HG03025 (cell line): Measurements from ENCODE around the gene KHDRBS2.
A peak's percentile ranks its signal among the peaks of the same experiment; 100 is the strongest.

Source experiments
- ATAC-seq: cut with Tn5 transposase; IDR thresholded peaks from one replicate; pipeline ENCODE4 v1.9.1; 2021; ENCODE audit warnings: mild to moderate bottlenecking, moderate library complexity; ENCODE audit not compliant: unreplicated experiment, low FRiP score

Gene KHDRBS2

GRCh38 chr6:62285612-62286469 is at the start of gene KHDRBS2:
KHDRBS2 (minus strand) TSS chr6:62286225.
- peak; percentile 100 for ATAC-seq

DNA sequence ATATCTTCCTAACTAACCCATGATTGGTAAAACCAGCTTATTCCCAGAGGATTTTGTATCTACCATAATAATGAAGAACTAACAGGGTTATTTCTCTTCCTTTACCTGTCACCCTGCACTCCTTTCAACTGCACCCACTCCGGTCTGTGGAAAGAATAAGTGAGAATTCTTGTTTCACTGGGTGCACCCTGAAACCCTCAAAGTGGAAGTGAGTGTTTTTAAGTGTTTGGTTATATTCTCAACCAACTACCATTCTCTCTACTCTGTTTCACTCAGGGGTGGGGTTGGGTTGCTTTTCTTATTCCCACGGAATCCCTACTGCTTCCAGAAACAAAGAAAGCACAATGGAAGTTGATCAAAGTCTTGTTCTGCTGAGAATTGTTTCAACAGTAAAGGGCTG is 42.6 kb upstream of the KHDRBS2 start:
- ATAC-seq: peak; percentile 61

DNA sequence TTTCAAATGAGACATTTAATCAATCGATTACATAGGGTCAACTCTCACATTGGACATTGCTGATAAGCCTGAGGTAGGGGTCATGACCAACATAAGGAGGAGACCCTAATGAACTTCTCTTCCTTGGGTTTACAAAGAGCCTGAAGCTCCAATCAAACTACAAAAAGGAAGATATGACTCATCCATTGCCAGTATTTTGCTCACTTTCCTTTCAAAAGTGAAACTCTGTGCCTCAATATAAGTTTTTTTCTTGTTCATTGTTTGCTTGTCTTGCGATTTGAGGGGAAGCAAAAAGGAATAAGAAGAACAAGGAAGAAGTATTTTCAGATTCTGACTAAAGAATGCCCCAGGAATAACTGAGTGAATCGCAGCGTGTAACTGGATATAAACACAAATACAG is 38.8 kb upstream of the KHDRBS2 start:
- no peak for ATAC-seq

- ATAC-seq: no peak
Measured at GRCh38 chr6:62323818-62324431, 37.9 kb upstream of the KHDRBS2 start.

GRCh38 chr6:62298745-62299392 is 12.8 kb upstream of the KHDRBS2 start:
- ATAC-seq: peak; percentile 89

- no peak for ATAC-seq
Measured at GRCh38 chr6:62296541-62296940, 10.5 kb upstream of the KHDRBS2 start.

- no peak for ATAC-seq
Measured at GRCh38 chr6:62288974-62289373, 2.9 kb upstream of the KHDRBS2 start.

DNA sequence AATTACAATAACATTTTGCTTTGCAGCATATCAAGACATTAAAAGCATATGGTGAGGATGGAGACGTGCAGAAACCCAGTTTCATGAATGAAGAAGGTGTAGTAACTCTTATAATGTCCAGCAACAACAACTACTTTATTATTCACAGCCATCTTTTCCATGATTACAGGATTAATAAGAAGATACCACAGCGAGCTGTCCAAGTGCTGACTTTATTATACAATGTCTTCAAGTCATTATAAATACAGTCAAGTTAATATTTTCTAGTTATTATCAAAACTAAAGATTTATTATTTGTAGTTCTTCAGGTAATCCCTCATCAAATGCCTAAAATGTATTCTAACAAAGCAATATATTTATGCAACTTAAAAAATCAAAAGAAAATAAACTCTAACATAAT is 2.5 kb upstream of the KHDRBS2 start:
- ATAC-seq: no peak

DNA sequence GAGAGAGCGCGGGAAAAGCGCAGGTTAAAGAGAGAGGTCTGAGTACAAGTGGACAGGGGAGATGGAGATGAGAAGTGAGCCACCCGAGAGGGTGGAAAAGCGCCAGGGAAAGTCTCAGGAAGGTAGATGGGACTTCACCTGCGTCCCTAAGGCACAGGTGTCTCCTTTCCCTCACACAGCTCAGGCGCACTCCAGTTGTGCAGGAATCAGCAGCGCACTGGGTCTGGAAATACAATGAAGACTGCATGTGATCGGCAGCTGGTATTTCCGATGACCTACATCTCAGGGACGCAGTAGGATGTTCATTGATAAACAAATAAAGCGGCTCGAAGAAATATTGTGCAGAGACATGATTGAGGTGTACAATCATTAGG is 432 bp upstream of the KHDRBS2 start:
- ATAC-seq: no peak

- ATAC-seq: no peak
Measured at GRCh38 chr6:62284725-62285124, 1.3 kb downstream of the KHDRBS2 start.

- no peak for ATAC-seq
Measured at GRCh38 chr6:62283796-62284411, 2.1 kb downstream of the KHDRBS2 start.

GRCh38 chr6:62283365-62283764 is 2.7 kb downstream of the KHDRBS2 start:
- no peak for ATAC-seq

- no peak for ATAC-seq
Measured at GRCh38 chr6:62280099-62280498, 5.9 kb downstream of the KHDRBS2 start.

GRCh38 chr6:62272114-62272513 is 13.9 kb downstream of the KHDRBS2 start:
- no peak for ATAC-seq

DNA sequence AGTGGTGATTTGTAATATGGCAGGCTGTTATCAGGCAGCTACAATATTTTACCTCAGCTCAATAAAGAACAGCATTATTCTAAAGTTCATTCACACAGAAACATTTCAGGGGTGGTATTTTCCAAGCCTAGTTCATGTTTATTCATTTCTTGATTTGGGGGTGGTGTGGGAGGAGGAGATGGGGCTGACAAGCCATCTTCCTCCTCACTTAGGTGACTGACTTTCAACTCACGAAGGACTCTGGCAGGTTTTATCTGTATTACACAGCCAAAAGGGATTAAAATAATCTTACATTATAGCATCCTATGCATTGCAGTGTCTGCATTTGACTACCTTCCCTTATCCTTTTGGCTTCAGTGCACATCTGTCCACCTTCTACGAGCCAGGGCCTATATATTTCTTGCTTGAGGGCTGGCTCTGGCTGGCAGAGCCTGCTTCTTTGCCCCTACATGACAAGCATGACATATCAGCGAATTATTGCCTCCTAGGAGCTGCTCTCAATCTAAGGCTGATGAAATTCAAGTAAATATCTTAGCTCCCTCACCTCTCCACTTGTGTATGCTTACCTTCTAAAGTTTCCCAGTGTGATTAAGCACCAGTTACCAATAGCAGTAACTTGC is 20.0 kb downstream of the KHDRBS2 start:
- ATAC-seq: no peak

GRCh38 chr6:62262283-62262682 is 23.7 kb downstream of the KHDRBS2 start:
- no peak for ATAC-seq

- no peak for ATAC-seq
Measured at GRCh38 chr6:62246087-62246486, 39.9 kb downstream of the KHDRBS2 start.

GRCh38 chr6:62236784-62237183 is 49.2 kb downstream of the KHDRBS2 start:
- ATAC-seq: no peak

DNA sequence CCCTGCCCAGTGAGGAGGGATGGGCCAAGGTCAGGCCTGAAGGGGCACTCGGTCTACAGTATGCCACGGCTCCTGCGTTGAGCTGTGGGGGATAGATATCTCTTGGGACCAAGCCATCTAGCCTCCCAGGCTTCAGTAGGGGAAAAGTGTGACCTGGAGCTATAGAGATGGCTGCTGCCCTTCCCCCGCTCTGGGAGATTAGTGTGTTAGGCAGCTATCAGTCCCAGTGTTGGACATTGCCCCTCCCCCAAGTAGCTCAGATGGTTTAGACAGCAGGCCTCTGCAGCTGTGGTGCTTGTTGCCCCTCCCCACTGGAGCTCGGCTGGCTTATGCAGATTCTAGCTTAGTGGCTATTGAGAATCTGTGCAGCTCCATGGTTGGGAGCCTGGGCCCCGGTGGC is 56.8 kb downstream of the KHDRBS2 start:
- ATAC-seq: no peak

DNA sequence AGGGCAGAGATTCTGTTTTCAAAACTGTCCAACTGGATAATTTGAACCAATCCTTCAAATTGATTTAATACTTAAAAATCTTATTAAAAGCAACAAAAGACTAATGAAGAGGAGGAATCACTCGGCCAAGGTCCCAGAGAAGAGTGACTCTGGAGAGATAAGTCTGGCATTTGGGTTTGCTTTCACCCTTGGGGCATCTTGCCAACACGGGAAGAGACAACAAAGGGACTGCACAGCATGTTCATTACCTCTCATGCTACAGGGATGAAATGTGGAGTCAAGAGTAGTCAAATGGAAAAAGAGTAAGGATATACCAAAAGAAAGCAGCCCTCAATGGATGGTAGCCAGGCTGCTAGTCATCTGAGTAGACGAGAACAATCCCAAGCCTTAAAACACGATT is 68.2 kb downstream of the KHDRBS2 start:
- no peak for ATAC-seq

DNA sequence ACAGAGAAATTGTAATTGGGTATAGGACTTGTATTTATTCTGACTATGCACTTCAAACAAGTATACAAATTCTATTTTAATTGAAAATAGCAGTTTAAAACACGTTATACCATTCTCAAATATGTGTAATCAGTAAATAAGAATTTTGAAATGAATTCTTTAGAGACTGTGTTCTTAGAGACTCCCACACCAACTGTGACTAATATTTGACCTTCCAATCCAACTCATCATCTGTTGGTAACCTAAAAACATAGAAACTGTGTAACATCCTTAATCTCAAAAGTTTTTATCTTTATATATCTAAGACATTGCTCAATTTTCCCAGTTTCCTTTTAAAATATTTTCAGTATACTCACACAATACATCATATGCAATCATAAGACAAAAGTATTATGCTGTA is 83.9 kb downstream of the KHDRBS2 start:
- no peak for ATAC-seq
